GM12878 (cell line): ENCODE results near the gene ZNF692. TPM values are rescaled to one million over a fixed set of nuclear protein-coding genes. Genes with fewer than 3 reads are reported as not detected.

Experiments
- CBX3 ChIP-seq: fragments of 200-600 bp; sonication (generic); IDR thresholded peaks from 2 replicates; pipeline ENCODE4 v1.6.1; 2016; ENCODE audit warnings: low read depth, borderline replicate concordance
- EGR1 ChIP-seq, 2 experiments: IDR thresholded peaks; 1 replicate in 1 of 2; 2 replicates in 1 of 2; pipeline ENCODE4 v1.6.1; 2011 to 2012; ENCODE audit warnings: low read depth in 2 of 2, low read length in 2 of 2, borderline replicate concordance in 1 of 2, mild to moderate bottlenecking in 1 of 2, moderate library complexity in 1 of 2
- EZH2 ChIP-seq: IDR thresholded peaks from 2 replicates; pipeline ENCODE4 v1.6.1; 2012; ENCODE audit warnings: low read depth, mild to moderate bottlenecking, control low read depth, inconsistent platforms, low read length, borderline replicate concordance; ENCODE audit not compliant: control insufficient read depth
- IKZF1 ChIP-seq: fragments of 450-650 bp; conservative IDR thresholded peaks from 2 replicates; pipeline ENCODE4 v1.6.1; 2017; ENCODE audit warnings: antibody characterized with exemption, mild to moderate bottlenecking
- IKZF2 ChIP-seq, 2 experiments: fragments of 450-650 bp; IDR thresholded peaks; 2 replicates each; pipeline ENCODE4 v1.6.1; 2017; ENCODE audit warnings: mild to moderate bottlenecking in 2 of 2, moderate library complexity in 2 of 2
- KDM1A ChIP-seq: fragments of 200-600 bp; sonication (generic); IDR thresholded peaks from 2 replicates; pipeline ENCODE4 v1.6.1; 2016; ENCODE audit warnings: borderline replicate concordance
- MXI1 ChIP-seq: fragments of 150-350 bp; IDR thresholded peaks from 2 replicates; pipeline ENCODE4 v1.6.1; 2011; ENCODE audit warnings: low read depth, mild to moderate bottlenecking, inconsistent platforms, low read length, improper control_type of control experiment
- RAD21 ChIP-seq: IDR thresholded peaks from 2 replicates; pipeline ENCODE4 v1.6.1; 2011; ENCODE audit warnings: mild to moderate bottlenecking, low read depth, low read length, moderate library complexity; ENCODE audit not compliant: insufficient read depth
- SMC3 ChIP-seq: IDR thresholded peaks from 2 replicates; pipeline ENCODE4 v1.6.1; 2011; ENCODE audit warnings: low read length, improper control_type of control experiment, borderline replicate concordance
- SUPT20H ChIP-seq: IDR thresholded peaks from 2 replicates; pipeline ENCODE4 v1.6.1; 2011; ENCODE audit warnings: low read depth, mild to moderate bottlenecking, low read length, moderate library complexity, borderline replicate concordance; ENCODE audit not compliant: control insufficient read depth
- ZNF207 ChIP-seq: fragments of 450-650 bp; IDR thresholded peaks from 2 replicates; pipeline ENCODE4 v1.6.1; 2014; ENCODE audit warnings: antibody characterized with exemption, mild to moderate bottlenecking, borderline replicate concordance
- ZZZ3 ChIP-seq: IDR thresholded peaks from 2 replicates; pipeline ENCODE4 v1.6.1; 2011; ENCODE audit warnings: low read depth; ENCODE audit not compliant: control insufficient read depth, insufficient read length
- polyA plus RNA-seq, 11 experiments: library from polyadenylated mRNA; depleted of rRNA in 4 of 11; unstranded in 6 of 11; stranded (reverse) in 5 of 11; fragments of >200 nt; fragmentation: Nextera tagmentation in 4 of 11; fragmentation: Illumina TruSeq in 1 of 11; extraction: Ambion mirVana in 4 of 11; extraction: Trizol in 1 of 11; gene quantifications; 1 replicate in 1 of 11; 2 replicates in 10 of 11; pipeline versions ENCODE4 v1.2.1 to v1.2.3, GENCODE V29; 2011 to 2016; ENCODE audit warnings: inconsistent platforms in 2 of 11, missing spikeins in 2 of 11, low read depth in 1 of 11
- total RNA-seq, 4 experiments: library from RNA; depleted of rRNA in 3 of 4; stranded (reverse); fragments of >200 nt in 3 of 4; fragmentation: Illumina TruSeq in 1 of 4; extraction: Trizol in 1 of 4; gene quantifications; 2 replicates each; pipeline versions ENCODE4 v1.2.1 to v1.2.3, GENCODE V29; 2013 to 2021
- TF ChIP-seq, protein P1 (sequence below): fragments of 450-650 bp; formaldehyde crosslinking; IDR thresholded peaks from 2 replicates; pipeline ENCODE4 v1.4.0; 2020; ENCODE audit warnings: mild to moderate bottlenecking, moderate library complexity
- TF ChIP-seq, protein P2 (sequence below): fragments of 450-650 bp; IDR thresholded peaks from 2 replicates; pipeline ENCODE4 v1.6.1; 2017; ENCODE audit warnings: mild to moderate bottlenecking, moderate library complexity
- TF ChIP-seq, protein P3 (sequence below): fragments of 450-650 bp; IDR thresholded peaks from 2 replicates; pipeline ENCODE4 v1.6.1; 2017; ENCODE audit warnings: mild to moderate bottlenecking, moderate library complexity

Gene ZNF692
- total and polyA plus RNA-seq, 10 of the 15 experiments (the other 5 are each of a cell fraction or from before 2014, with no cell fraction given), result 5.3 to 76.6 (median 36.9) TPM

DNA sequence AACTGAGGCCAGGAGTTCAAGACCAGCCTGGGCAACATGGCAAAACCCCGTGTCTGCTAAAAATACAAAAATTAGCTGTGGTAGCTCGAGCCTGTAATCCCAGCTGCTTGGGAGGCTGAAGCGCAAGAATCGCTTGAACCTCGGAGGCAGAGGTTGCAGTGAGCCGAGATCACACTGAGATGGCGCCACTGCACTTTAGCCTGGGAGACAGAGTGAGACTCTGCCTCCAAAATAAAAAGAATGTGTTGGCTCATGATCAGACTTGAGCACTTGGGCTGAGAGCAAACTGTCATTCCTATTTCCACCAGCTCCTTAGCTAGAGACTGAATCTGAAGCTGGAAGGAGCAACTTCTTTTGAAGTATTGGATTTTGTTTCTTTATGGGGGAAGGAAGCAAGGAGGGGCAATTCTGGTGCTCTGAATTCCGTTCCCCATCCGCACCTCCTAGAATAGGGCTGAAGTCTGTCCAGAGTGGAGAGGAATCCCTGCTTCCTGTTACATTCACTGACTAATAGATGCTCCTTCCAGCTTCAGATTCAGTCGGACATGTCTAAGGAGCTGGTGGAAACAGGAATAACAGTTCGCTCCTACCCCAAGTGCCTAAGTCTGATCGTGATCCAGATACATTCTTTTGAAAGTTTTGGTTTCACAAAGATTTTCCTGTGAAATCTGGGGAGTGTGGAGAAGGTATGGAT lies 17.0 kb downstream of the ZNF692 start (continued):
- no peak for TF ChIP-seq CBX3
- no peak for TF ChIP-seq EGR1 (IDR thresholded peaks at IDR 0.05; ENCODE audit: borderline replicate concordance in 1 of 2, low read depth in 2 of 2, low read length in 2 of 2)
- TF ChIP-seq SUPT20H, result no peak
- TF ChIP-seq, protein P1, sequence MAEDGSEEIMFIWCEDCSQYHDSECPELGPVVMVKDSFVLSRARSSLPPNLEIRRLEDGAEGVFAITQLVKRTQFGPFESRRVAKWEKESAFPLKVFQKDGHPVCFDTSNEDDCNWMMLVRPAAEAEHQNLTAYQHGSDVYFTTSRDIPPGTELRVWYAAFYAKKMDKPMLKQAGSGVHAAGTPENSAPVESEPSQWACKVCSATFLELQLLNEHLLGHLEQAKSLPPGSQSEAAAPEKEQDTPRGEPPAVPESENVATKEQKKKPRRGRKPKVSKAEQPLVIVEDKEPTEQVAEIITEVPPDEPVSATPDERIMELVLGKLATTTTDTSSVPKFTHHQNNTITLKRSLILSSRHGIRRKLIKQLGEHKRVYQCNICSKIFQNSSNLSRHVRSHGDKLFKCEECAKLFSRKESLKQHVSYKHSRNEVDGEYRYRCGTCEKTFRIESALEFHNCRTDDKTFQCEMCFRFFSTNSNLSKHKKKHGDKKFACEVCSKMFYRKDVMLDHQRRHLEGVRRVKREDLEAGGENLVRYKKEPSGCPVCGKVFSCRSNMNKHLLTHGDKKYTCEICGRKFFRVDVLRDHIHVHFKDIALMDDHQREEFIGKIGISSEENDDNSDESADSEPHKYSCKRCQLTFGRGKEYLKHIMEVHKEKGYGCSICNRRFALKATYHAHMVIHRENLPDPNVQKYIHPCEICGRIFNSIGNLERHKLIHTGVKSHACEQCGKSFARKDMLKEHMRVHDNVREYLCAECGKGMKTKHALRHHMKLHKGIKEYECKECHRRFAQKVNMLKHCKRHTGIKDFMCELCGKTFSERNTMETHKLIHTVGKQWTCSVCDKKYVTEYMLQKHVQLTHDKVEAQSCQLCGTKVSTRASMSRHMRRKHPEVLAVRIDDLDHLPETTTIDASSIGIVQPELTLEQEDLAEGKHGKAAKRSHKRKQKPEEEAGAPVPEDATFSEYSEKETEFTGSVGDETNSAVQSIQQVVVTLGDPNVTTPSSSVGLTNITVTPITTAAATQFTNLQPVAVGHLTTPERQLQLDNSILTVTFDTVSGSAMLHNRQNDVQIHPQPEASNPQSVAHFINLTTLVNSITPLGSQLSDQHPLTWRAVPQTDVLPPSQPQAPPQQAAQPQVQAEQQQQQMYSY (CRISPR knock-in tag), result no peak
- no peak for TF ChIP-seq IKZF1
- peak; percentile 53 for TF ChIP-seq RAD21
- TF ChIP-seq EZH2, result no peak
- TF ChIP-seq, protein P2, sequence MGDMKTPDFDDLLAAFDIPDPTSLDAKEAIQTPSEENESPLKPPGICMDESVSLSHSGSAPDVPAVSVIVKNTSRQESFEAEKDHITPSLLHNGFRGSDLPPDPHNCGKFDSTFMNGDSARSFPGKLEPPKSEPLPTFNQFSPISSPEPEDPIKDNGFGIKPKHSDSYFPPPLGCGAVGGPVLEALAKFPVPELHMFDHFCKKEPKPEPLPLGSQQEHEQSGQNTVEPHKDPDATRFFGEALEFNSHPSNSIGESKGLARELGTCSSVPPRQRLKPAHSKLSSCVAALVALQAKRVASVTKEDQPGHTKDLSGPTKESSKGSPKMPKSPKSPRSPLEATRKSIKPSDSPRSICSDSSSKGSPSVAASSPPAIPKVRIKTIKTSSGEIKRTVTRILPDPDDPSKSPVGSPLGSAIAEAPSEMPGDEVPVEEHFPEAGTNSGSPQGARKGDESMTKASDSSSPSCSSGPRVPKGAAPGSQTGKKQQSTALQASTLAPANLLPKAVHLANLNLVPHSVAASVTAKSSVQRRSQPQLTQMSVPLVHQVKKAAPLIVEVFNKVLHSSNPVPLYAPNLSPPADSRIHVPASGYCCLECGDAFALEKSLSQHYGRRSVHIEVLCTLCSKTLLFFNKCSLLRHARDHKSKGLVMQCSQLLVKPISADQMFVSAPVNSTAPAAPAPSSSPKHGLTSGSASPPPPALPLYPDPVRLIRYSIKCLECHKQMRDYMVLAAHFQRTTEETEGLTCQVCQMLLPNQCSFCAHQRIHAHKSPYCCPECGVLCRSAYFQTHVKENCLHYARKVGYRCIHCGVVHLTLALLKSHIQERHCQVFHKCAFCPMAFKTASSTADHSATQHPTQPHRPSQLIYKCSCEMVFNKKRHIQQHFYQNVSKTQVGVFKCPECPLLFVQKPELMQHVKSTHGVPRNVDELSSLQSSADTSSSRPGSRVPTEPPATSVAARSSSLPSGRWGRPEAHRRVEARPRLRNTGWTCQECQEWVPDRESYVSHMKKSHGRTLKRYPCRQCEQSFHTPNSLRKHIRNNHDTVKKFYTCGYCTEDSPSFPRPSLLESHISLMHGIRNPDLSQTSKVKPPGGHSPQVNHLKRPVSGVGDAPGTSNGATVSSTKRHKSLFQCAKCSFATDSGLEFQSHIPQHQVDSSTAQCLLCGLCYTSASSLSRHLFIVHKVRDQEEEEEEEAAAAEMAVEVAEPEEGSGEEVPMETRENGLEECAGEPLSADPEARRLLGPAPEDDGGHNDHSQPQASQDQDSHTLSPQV, result no peak
- peak; percentile 26; the same call in 1 of the 2 replicates for TF ChIP-seq SMC3
- TF ChIP-seq MXI1, result no peak
- TF ChIP-seq ZNF207, result no peak
- TF ChIP-seq, protein P3, sequence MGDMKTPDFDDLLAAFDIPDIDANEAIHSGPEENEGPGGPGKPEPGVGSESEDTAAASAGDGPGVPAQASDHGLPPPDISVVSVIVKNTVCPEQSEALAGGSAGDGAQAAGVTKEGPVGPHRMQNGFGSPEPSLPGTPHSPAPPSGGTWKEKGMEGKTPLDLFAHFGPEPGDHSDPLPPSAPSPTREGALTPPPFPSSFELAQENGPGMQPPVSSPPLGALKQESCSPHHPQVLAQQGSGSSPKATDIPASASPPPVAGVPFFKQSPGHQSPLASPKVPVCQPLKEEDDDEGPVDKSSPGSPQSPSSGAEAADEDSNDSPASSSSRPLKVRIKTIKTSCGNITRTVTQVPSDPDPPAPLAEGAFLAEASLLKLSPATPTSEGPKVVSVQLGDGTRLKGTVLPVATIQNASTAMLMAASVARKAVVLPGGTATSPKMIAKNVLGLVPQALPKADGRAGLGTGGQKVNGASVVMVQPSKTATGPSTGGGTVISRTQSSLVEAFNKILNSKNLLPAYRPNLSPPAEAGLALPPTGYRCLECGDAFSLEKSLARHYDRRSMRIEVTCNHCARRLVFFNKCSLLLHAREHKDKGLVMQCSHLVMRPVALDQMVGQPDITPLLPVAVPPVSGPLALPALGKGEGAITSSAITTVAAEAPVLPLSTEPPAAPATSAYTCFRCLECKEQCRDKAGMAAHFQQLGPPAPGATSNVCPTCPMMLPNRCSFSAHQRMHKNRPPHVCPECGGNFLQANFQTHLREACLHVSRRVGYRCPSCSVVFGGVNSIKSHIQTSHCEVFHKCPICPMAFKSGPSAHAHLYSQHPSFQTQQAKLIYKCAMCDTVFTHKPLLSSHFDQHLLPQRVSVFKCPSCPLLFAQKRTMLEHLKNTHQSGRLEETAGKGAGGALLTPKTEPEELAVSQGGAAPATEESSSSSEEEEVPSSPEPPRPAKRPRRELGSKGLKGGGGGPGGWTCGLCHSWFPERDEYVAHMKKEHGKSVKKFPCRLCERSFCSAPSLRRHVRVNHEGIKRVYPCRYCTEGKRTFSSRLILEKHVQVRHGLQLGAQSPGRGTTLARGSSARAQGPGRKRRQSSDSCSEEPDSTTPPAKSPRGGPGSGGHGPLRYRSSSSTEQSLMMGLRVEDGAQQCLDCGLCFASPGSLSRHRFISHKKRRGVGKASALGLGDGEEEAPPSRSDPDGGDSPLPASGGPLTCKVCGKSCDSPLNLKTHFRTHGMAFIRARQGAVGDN, result no peak
- TF ChIP-seq ZZZ3, result no peak
- TF ChIP-seq KDM1A, result no peak
- TF ChIP-seq IKZF2 (IDR thresholded peaks at IDR 0.05), result no peak
